NB4 (cell line): ENCODE measurements around the gene KLLN.
"Not testable (repeated sequence)": the region's sequence is repeated elsewhere in the genome, so short reads cannot be mapped to it uniquely, and the experiment has no call there.

Source experiments
- DNase-seq: peaks from one replicate; pipeline ENCODE4 v3.0.0; 2010; ENCODE audit warnings: low read depth
- H3K4me3 ChIP-seq: one replicate; pipeline ENCODE4 v1.5.1; 2011; ENCODE audit warnings: mild to moderate bottlenecking, low read depth, low read length, moderate library complexity
- CTCF ChIP-seq: IDR thresholded peaks from one replicate; pipeline ENCODE4 v1.5.1; 2012; ENCODE audit warnings: low read depth, low read length
- MYC ChIP-seq: IDR thresholded peaks from 2 replicates; pipeline ENCODE4 v1.6.1; 2011; ENCODE audit warnings: low read depth, low read length
- POLR2A ChIP-seq: IDR thresholded peaks from 2 replicates; pipeline ENCODE4 v1.6.1; 2011; ENCODE audit warnings: mild to moderate bottlenecking; ENCODE audit not compliant: insufficient read length; ENCODE audit errors: extremely low read depth
- TF ChIP-seq, protein P1 (sequence below): IDR thresholded peaks from 2 replicates; pipeline ENCODE4 v1.6.1; 2011; ENCODE audit warnings: low read depth, low read length

Gene KLLN

DNA sequence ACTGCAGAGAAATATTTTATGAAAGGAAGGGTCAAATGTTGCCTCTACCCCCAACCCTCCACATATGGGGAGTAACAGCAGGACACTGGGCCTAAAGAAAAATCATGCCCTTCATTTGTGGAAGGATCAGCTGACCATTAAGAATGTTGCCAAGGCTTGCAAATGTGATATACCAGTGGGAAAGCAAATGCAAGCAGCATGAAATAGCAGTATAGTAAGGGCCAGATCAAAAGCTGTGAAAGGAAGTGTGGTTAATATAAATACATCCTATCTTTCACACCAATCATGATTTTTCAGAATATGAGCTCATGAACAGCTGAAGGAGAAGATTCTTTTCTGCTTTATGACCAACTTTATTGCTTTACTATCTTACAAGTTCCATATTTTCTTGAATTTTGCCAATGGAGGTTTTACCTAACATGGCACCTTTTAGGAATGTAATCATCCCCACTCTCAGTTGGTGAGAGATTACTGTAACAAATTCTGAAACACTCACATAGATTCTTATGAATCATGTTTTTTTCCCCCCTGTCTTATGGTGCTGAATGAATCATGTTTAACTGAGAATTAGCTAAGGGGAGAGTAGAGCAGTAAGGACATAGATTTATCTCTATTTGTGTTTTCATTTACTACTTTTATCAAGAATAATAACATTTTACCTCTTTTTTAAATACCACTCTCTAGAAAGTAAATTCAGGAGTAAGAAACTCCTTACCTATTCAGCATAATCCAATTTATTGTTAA lies 33.2 kb downstream of the KLLN start:
- no peak overlapping the region for H3K4me3 ChIP-seq
- DNase-seq: no peak
- TF ChIP-seq MYC: no peak
- no peak for TF ChIP-seq CTCF
- TF ChIP-seq, protein P1, sequence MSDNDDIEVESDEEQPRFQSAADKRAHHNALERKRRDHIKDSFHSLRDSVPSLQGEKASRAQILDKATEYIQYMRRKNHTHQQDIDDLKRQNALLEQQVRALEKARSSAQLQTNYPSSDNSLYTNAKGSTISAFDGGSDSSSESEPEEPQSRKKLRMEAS: no peak
- no peak for TF ChIP-seq POLR2A

DNA sequence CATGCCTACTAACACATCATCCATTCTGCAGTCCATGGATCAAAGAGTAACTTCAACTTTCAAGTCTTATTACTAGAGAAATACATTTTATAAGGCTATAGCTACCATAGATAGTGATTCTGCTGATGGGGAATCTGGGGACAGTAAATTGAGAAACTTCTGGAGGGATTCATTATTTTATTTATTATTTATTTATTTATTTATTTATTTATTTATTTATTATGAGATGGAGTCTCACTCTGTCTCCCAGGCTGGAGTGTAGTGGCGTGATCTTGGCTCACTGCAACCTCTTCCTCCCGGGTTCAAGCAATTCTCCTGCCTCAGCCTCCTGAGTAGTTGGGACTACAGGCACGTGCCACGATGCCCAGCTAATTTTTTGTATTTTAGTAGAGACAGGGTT lies 34.3 kb downstream of the KLLN start:
- not testable (repeated sequence) for DNase-seq, H3K4me3 ChIP-seq

GRCh38 chr10:87827681-87828080 lies 35.7 kb downstream of the KLLN start:
- no peak for TF ChIP-seq MYC
- no peak for TF ChIP-seq POLR2A
- no peak for DNase-seq
- H3K4me3 ChIP-seq: no peak overlapping the region

DNA sequence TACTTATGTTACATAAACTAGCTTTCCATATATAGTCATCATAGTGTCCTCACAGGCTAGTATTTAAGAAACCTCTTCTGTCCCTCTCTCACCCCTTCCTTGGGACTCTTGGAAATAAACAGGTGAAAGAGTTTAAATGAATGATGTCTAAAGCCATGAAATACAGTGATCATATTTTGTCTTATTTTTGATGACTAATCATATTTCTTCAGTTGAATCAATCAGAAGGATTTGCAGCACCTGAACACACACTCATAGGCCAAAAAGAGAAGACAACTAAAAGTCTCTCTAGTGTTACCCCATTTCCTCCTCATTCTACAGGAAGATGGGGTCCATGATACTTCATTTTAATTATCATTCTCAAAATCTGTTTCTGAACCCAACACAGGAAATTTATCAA lies 36.7 kb downstream of the KLLN start:
- no peak for DNase-seq
- no peak for TF ChIP-seq CTCF
- TF ChIP-seq, protein P1: no peak
- no peak for TF ChIP-seq MYC
- TF ChIP-seq POLR2A: no peak
- no peak overlapping the region for H3K4me3 ChIP-seq

GRCh38 chr10:87819289-87819585 lies 44.1 kb downstream of the KLLN start:
- TF ChIP-seq, protein P1: no peak
- no peak for TF ChIP-seq CTCF
- TF ChIP-seq POLR2A: no peak
- TF ChIP-seq MYC: no peak
- H3K4me3 ChIP-seq: no peak overlapping the region
- no peak for DNase-seq

DNA sequence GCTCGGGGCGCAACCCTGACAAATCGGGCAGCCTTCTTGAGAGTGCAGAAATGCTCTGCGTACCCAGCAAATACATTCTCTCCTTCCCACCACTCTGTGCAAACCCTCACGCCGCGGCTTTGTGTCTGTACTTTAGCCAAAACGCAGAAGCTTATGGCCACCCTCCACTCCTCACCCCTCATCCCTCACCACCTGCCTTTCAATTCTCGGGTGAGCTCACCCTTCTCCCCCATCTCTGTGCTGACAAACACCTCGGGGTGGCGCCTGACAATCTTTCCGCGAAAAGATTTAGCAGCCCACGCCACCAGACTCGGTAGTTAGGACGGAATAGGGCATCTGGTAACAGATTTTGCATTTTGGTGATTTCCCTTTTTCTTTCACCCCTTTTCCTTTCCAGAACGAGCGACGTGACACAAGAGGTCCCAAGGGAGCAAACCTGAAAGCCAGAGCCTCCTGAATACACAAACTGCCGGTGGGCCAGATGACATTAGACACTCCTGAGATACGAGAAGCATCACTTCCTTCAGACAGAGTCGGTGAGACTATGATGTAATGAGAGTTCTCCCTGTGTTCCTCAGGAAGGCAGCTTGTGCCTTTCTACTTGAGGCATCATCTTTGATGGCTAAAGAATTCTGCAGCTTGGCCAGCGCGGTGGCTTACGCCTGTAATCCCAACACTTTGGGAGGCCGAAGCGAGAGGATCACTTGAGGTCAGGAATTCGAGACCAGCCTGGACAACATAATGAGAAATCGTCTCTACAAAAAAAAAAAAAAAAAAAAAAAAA lies 44.6 kb downstream of the KLLN start:
- TF ChIP-seq POLR2A: no peak
- peak; percentile 4; the same call in 1 of the 2 replicates for TF ChIP-seq MYC
- TF ChIP-seq CTCF: peak; percentile 13
- H3K4me3 ChIP-seq: peak overlapping the region; percentile 76
- peak; percentile 69 for DNase-seq
